ENCODE measurements around the gene SLC35A5.
"Not testable (repeated sequence)": the region's sequence is repeated elsewhere in the genome, so short reads cannot be mapped to it uniquely, and the experiment has no call there.

Gene SLC35A5, protein sequence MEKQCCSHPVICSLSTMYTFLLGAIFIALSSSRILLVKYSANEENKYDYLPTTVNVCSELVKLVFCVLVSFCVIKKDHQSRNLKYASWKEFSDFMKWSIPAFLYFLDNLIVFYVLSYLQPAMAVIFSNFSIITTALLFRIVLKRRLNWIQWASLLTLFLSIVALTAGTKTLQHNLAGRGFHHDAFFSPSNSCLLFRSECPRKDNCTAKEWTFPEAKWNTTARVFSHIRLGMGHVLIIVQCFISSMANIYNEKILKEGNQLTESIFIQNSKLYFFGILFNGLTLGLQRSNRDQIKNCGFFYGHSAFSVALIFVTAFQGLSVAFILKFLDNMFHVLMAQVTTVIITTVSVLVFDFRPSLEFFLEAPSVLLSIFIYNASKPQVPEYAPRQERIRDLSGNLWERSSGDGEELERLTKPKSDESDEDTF

DNA sequence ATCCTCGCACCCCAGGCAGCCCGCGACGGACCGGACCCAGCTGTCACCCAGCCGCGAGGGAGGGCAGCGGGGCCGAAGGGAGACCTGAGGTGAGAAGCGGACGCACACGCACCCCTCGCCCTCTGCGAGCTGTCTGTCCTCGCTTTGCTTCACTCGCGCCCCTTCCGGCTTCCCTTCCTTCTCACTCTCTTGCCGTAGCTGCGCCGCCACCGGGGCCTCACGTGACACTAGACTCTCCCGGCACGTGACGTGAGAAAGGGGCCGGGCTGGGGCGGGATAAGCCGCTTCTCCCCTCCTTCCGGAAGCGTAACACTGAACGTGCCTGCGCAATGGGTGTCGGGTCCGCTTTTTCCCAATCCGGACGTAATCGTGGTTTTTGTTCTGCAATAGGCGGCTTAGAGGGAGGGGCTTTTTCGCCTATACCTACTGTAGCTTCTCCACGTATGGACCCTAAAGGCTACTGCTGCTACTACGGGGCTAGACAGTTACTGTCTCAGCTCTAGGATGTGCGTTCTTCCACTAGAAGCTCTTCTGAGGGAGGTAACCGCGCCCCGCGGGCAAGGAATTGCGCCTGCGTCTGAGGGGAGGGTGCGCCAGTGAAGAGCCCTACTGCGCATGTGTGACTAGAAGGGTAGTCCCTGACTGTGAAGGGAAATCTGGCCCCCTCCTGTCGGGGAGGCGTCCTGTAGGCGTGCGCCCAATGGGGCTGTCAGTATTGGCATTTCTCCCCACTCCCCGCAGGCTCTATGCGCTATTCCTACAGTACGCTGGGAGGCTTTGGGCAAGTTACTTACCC is at the start of gene SLC35A5, which contains the start of gene ATG3:
Gene SLC35A5 (plus strand): TSS at position 312 of the 796 bp plus-strand sequence. CDS start 1,359 bp downstream, outside the sequence.
Gene ATG3 (minus strand): TSS at position 229 of the 796 bp plus-strand sequence. CDS start 434 bp downstream, outside the sequence.
- peak; percentile 97 for DNase-seq

DNA sequence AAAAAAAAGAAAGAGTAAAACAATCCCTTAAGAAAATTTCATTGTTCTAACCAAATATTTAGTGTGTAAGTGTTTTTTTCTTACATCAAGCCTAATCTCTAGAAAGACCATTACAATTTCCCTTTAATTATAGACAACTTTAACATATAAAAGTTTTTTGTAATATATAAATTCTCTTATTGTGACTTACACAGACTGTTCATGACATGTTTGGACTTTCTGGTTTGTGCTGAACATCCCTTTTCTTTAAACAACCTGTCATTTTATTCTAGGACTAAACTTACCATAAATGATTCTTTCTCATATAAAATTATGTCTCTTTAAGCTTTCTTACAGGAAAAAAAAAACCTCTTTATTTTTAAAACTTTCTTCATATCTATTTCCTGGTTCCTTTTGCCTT is 49.5 kb upstream of the SLC35A5 start:
- no peak for DNase-seq

DNA sequence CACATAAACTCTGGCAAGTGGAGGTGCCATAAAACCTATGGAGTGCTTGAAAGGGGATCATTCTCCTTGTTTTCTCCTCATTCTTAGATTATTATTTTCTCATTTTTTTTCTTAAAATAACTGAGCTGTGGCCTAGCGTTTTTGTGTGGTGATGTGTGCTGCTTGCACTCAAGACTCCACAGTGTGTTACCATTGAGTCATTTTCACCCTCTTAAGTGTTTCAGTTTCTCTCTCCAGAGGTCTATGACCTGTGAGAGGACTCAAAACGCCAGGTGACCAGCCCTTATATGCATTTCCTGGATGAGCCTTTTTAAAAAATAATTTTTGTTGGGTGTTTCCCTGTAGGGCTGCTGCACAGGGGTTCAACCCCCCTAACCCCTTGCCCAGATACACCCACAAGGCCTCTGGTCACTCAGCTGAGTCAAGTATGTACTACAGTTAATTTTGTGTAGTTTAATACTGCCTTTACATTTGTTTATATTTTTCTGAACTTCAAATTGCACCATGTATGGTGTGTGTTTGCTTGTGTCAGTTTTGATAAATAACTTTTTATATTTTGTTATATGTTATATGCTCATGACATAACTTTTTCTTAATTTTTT is 47.2 kb upstream of the SLC35A5 start:
- no peak for DNase-seq

DNA sequence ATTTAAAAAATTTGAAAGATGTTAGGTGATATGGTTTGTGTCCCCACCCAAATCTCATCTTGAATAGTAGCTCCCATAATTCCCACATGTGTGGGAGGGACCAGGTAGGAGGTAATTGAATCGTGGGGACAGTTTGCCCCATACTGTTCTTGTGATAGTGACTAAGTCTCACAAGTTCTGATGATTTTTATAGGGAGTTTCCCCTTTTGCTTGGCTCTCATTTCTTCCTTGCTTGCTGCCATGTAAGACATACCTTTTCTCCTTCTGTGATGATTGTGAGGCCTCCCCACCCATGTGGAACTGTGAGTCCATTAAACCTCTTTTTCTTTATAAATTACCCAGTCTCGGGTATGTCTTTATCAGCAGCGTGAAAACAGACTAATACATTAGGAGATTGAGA is 42.9 kb upstream of the SLC35A5 start:
- not testable (repeated sequence) for DNase-seq

DNA sequence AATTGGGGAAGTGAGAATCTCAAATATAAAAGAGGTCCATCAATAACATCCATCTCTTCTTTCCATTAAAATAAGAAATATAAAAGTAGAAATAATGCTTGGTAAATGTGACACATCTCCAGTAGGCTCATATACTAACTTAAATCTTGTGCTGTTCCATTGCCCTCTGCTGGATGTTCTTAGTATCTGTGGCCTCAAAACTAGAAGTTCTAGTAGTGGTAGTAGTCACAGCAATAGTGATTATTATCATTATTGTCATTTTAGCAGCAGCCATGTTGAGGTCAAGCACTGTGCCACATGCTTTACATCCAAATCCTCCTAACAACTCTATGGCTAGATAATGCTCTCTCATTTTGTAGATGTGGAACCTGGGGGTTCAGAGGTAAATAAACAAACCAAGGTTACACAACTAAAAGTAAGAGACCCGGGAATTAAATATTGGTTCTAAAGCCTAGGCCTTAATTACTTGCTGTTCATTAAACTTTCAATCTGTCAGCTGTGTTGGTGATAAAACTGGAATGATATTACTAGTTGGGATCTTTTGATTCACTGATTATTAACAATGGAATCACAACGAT is 42.3 kb upstream of the SLC35A5 start:
- DNase-seq = peak; percentile 22

DNA sequence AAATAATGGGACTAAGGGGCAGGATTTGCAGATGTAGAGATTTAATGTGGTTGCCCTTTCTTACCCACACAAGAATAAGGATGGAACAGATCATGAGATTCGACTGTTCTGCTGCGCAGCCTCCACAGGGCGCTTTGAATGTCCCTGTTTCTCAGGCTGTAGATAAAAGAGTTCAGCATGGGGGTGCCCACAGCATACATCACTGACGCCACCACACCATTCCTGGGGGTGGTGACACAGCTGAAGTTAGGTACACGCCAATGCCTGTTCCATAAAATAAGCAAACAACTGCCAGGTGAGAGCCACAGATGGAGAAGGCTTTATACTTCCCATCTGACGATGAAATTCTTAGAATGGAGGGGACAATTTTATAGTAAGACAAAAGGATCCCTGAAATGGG is 37.7 kb upstream of the SLC35A5 start:
- not testable (repeated sequence) for DNase-seq

DNA sequence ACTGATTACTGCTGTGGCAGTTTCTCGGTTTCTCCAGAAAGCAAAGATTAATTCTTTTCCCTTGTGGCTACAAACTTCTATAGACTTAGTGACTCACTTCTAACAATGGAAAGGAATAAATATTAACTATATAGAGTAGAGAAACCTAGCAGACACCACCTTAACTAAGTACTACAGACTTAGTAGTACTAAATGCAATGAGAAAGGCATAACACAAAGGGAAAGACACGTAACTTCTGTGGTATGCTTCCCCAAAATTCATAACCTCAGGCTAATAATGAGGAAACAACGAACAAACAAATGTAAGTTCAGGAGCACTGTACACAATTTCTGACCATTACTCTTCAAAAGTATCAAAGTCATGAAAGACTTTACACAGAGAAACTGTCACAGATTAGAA is 31.3 kb upstream of the SLC35A5 start:
- DNase-seq = no peak

DNA sequence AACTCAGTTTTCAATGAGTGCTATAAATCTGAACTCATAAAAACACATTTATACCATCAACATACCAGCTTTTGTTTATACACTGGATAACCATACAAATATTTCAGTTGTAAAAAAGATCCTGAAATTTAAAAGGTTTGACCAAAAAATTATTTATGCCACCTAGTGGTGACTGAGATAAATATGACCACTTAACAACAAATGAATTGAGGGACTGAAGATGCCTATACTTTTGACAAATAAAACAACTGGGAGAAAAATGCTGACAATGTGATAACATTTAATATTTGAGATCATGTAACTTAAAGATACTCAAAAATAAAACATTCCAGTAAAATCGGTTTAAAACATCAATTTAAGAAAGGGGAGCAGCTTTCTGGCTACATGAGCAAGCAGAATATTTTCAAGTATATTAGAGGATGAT is 30.5 kb upstream of the SLC35A5 start:
- no peak for DNase-seq

DNA sequence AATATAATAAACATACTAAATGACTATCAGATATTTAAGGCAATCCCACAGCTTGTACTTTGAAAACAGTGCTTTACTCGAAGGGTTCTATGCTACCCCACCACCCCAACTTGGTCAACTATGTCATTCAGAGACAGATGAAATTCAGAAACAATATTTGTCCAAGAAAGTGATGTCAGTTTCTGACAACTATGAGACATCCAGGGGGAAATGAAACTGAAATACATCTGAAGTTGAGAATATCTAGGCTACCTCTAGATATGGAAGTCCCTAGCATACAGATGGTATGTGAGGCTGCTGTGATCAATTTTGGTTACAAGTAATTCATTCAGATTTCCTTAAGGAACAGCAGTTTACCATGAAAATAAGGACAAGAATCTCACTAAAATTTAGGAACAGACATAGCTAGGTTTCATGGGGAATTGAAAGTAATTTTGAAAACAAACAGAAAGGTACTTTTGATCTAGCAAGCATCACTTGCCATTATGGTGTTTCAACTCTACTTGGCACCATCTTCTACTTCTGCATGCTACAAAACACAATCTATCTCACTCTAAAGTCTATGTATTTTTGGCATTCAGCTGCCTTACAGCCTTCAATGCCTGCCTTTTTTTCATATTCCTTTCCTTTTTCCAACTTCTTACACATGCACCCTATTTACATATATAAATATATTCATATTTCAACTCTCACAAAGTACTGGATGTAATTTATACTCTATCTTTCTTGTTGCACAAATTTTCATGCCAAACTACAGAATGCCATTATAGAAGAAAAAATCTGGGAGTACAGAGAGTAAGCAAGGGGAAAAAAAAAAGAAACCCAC is 21.8 kb upstream of the SLC35A5 start:
- DNase-seq = no peak

DNA sequence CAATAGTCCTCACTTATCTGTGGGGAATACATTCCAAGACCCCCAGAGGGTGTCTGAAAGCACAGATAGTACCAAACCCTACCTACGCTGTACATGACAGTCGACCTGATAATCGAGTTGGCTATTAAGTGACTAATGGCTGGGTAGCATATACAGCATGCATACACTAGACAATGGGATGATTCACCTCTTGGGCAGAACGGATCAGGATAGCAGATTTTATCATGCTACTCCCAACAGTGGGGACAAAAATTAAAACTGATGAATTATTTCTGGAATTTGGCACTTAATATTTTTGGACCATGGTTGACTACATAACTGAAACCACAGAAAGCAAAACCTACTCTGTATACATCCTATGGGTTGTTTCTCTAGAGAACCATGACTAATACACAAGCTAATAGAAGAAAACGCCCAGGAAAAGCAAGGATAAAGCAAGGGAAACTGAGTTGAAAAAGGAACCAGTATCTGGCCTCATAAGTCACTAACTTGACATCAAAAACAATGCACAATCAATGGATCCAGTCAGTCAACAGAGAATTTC is 15.6 kb upstream of the SLC35A5 start:
- DNase-seq = no peak

DNA sequence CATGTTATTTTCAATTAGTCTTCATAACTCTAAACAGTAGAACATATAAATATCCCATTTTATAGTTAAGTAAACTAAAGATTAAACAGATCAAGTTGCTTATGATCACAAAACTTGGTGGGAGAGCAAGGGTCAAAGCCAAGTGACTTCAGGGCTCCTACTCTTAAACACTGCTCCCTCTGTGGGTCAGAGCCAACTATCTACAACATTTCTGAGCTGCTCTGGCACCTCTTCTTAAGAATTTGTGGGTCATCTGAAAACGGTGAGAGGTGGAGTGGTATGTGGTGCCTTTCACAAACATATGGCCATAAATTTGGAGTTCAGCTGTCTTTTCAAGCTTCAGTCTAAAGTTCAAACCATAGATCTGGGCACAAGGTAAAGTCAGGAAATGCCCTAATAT is 11.0 kb upstream of the SLC35A5 start:
- DNase-seq = no peak

DNA sequence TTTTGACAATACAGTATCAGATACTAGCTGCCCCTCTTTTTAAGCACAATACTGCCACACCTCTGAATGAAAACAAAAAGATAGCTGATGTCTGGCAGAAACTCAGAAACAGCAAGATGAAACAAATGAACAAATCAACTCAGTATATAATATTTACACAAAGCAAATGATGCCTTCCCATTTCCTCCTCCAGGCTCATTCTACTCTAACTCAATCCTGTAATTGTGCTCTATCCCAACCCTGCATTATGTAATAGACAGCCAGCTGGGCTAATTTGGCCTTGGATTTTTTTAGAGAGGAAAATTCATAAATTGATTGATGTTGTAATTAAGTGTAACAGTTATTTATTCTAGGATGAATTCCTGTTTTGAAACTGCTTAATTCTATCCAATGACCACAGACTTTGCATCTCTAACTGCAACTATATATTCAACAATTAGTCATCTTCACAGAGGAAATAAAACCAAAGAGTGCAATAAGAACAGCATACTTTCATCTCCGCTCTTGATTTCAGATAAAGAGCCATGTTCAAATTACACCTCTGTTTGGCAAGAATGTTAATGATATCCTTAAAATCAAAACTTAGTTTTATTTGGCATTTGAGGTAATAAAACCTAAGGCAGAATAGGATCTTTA is 6.2 kb upstream of the SLC35A5 start:
- DNase-seq = no peak

DNA sequence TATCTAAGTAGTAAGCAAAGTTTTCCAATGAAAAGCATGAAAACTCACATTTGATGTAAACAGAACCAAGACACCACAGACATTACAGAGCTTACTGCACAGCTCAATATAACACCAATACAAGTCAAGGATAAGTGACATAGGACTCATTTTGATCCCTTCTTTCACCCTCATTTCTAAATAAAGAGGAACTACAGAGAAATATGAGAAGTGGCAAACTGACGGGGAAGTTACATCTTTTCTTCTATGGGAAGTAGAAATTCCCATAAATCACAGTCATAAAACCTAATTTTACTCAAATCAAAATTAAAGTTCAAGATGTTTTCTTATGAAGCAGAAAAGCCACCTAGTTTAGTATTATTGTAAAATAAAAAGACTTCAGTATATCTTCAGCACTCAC is 3.9 kb upstream of the SLC35A5 start:
- DNase-seq = no peak

DNA sequence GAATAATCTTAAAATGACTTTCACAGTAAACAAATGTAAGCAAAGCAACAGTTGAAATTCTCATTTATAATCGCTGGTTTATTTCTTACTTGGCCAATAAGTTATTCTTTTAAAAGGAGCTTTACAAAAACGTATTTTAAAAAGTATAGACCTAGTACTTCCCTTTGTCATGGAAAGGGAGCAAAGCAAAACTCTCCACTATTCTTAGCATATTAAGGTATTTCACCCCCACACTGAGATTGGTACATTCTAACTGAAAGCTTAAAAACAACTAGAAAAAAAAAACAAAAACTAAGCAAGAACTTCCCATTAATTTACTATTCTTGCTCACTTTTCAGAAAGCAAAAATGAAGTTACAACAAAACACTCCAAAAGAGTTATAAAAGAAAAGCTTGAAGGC is 1.5 kb upstream of the SLC35A5 start:
- DNase-seq = no peak

DNA sequence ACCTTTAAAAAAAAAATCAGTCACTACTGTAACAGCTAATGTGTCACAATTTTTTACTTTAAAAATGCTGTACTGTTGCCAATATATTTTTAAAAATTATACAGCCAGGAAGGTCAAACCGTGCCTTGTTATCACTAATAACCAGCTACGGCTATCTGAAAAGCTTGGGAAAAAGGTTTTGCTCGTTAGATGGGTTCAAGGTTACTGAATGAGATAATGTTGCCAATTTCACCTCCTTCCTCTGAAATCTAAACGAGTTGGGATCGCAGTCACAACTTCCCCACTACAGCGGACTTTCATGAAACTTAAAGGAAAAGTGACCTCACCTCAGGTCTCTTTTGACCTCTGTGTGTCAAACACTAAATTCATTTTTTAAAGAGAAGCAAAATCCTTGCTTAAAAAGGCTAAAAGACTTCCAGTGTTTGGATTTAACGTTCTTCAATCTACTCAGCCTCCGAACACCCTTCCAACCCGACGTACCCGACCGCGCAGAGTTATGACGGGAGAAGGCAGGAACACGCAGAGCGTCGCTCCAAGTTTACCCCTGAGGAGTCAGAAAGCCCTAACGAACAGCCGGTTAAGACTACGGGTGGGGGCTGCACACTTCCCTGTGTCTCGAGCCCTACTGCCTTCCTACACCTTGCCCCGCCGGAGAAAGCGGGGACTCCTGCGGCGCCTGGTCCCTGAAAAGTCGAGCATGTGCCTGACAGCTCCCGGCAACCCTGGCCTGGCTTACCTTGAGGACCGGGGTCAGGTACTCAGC is 943 bp upstream of the SLC35A5 start:
- DNase-seq = peak; percentile 64

DNA sequence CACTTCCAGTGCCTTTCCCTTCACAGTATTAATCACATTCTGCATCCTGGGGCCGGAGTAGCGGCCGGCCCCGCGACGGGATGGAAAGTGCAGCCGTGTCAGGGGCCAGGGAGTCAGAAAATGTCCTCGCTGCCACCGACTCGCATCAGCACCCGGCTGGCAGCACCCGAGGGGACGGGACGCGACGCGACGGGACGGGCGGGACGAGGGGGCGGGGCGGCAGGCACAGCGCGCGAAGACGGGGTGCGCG is 436 bp upstream of the SLC35A5 start:
- no peak for DNase-seq

DNA sequence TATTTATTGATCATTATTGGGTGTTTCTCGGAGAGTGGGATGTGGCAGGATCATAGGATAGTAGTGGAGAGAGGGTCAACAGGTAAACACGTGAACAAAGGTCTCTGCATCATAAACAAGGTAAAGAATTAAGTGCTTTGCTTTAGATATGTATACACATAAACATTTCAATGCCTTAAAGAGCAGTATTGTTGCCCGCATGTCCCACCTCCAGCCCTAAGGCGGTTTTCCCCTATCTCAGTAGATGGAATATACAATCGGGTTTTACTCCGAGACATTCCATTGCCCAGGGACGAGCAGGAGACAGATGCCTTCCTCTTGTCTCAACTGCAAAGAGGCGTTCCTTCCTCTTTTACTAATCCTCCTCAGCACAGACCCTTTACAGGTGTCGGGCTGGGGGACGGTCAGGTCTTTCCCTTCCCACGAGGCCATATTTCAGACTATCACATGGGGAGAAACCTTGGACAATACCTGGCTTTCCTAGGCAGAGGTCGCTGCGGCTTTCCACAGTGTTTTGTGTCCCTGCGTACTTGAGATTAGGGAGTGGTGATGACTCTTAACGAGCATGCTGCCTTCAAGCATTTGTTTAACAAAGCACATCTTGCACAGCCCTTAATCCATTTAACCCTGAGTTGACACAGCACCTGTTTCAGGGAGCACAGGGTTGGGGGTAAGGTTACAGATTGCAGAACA is 2.5 kb downstream of the SLC35A5 start:
- not testable (repeated sequence) for DNase-seq

DNA sequence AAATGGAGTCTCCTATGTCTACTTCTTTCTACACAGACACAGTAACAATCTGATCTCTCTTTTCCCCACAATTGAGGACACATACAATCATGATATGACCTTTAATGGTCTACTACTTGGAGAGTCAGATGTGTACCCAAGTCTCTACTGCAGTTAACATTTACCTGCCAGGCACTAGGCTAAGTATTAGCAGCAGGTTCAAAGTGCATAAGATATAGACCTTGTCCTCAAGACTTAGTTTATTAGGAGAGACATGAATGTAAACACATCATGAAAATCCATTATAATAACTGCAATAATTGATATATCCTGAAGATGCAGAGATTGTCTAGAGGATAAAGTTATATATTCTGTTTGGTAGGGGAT is 3.1 kb downstream of the SLC35A5 start:
- no peak for DNase-seq

DNA sequence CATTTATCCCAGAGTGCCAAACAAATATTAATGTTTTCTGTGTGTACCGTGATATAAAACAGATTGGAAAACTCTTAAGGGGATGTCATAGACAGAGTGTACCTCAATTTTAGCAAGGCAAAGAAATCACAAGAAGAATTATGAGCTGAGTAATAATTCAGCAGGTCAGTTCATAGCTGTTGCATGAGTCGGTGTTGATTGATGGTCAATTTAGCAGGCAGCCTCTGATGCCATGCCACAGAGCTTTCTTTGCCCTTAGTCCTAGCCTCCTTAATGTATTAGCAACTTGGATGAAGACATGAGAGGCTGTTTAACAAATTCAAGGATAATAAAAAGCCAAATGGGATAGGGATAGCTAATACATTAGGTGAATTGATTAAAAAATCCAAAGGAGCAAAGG is 6.8 kb downstream of the SLC35A5 start:
- DNase-seq = no peak

DNA sequence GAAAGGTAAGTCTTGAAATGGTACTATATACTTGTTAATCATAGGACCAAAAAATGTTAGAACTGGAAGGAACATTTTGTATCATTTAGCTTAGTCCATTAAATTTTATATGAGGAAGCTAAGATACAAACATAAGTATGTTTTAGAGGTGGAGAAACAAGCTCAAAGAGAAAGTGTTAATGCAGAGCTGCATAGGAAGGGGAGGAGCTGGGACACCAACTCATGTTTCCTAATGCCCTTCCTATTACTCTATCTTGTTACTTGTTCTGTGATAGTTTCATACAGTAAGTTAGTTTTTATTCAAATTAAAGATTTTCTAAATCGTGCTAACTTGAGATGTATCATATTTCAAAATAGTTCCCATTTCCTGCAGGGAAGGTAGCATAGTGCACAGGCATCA is 7.4 kb downstream of the SLC35A5 start:
- no peak for DNase-seq
